HG03521 (cell line): ENCODE data around the gene TFCP2L1.
"Not testable (repeated sequence)": the region's sequence is repeated elsewhere in the genome, so short reads cannot be mapped to it uniquely, and the experiment has no call there.

Experiments used
- ATAC-seq: cut with Tn5 transposase; IDR thresholded peaks from one replicate; pipeline ENCODE4 v1.9.1; 2021; ENCODE audit warnings: mild to moderate bottlenecking, moderate library complexity; ENCODE audit not compliant: unreplicated experiment

The TFCP2L1 gene

DNA sequence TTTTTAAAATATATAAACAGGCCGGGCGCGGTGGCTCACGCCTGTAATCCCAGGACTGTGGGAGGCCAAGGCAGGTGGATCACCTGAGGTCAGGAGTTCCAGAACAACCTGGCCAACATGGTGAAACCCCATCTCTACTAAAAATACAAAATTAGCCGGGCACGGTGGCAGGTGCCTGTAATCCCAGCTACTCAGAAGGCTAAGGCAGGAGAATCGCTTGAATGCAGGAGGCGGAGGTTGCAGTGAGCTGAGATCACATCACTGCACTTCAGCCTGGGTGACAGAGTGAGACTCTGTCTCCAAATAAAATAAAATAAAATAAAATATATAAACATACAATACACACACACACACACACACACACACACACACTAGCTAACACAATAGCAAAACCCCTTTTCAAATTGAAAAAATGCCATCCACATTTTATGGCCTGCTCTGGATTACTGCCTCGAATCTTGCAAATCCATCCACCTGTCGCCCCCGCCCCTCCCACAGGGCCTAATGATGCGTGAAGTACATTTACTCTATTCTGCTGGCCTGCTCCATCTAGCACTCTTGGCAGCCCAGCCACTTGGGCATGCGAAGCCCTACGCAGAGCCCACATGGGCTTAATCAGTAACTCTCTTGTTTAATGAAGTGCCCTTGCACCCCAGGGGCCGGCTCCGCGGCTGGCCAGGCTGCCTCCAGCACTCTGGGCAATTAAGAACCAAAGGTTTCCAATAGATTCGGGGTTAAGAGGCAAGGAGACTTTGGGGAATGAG lies 57.4 kb downstream of the TFCP2L1 start:
- ATAC-seq = not testable (repeated sequence)

DNA sequence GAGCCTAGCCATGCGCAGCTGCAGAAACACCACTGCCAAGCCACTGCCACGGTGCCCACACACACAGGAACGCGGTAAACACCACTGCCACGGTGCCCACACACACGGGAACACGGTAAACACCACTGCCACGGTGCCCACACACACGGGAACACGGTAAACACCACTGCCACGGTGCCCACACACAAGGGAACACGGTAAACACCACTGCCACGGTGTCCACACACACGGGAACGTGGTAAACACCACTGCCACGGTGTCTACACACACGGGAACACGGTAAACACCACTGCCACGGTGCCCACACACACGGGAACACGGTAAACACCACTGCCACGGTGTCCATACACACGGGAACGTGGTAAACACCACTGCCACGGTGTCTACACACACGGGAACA lies 59.3 kb downstream of the TFCP2L1 start:
- not testable (repeated sequence) for ATAC-seq

DNA sequence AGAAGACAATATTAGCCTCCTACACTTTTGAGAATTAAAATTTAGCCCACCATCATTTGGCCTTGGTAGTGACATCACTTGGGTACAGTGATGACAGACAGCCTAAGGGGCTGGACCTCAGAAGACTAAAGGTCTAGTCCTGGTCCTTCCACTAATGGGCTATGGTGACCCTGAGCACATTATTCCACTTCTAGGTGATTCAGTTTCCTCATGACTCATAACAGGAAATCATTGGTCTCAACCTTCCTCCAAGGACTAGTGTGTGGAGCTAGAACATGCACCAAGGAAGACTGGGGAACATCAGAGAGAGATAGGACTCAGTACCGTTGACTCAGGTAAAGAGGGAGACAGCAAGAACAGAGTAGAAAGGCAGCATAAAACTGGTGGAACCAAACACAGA lies 64.0 kb downstream of the TFCP2L1 start:
- ATAC-seq = no peak

DNA sequence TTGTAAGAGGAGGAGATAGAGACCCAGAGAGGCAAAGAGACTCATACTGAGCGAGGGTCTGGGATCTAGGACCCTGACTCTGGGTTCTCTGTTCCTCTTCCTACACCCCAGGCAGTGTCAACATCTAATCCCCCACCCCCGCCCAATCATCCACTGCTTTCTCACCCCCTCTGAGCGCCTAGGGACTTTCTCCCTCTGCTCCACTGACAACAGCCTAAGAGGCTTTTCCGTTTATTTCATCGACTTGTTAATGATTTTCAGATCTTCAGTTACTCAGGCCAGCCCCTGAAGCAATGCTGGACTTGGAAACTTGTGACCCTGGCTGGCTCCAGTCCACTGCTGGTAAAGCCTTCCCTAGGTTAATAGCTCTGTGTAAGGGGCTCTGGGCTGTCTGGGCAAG lies 65.1 kb downstream of the TFCP2L1 start:
- no peak for ATAC-seq

GRCh38 chr2:121218386-121218938 lies 66.5 kb downstream of the TFCP2L1 start:
- ATAC-seq = no peak

- no peak for ATAC-seq
These were observed 67.4 kb downstream of the TFCP2L1 start for GRCh38 chr2:121217627-121218026.

GRCh38 chr2:121214296-121214695 lies 70.7 kb downstream of the TFCP2L1 start:
- no peak for ATAC-seq

GRCh38 chr2:121213386-121213785 lies 71.6 kb downstream of the TFCP2L1 start:
- ATAC-seq = no peak

- no peak for ATAC-seq
These were observed 72.2 kb downstream of the TFCP2L1 start for GRCh38 chr2:121212661-121213325.

DNA sequence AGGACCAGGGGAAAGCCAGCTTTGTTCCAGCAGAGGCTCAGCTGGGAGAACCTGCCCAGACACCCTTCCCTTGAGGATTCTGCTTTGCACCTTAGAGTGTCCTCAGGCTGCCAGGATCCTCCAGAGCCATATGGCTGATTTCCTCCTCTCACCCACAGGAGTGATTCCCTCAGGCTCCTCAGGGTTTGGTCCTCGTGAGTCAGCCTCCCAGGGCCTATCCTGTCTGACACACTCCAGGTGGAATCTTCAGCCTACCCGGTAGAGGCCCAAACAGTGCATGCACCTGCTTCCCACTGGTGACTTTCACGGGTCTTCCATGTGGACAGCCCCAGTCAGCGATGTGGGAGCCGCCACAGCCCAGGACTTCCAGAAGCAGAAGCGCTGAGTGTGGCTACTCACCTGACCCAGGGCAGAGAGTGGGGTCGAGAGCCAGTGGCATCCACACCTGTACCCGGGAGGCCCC lies 73.3 kb downstream of the TFCP2L1 start:
- no peak for ATAC-seq

DNA sequence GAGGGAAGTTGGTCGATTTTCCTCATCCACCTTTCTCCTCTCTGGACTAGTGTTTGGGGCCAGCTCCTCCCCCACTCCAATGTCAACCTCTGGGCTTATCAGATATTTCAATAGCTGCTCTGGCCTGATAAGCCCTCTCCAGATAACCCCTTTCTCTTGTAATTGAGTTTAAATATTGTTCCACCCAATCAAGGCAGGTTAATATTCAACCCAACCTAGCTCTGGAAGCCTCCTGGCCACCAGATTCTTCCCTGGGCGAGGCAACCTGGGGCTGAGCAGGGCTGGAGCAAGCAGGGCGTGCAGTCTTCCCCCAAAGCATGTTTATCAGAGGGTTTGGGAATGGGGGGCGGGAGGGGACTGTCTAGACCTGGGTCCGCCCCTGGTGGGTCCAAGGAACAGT lies 73.8 kb downstream of the TFCP2L1 start:
- no peak for ATAC-seq

GRCh38 chr2:121210691-121211090 lies 74.3 kb downstream of the TFCP2L1 start:
- no peak for ATAC-seq

GRCh38 chr2:121209014-121209610 lies 75.9 kb downstream of the TFCP2L1 start:
- no peak for ATAC-seq

GRCh38 chr2:121207494-121207893 lies 77.5 kb downstream of the TFCP2L1 start:
- ATAC-seq = no peak

GRCh38 chr2:121205321-121205942 lies 79.6 kb downstream of the TFCP2L1 start:
- no peak for ATAC-seq

DNA sequence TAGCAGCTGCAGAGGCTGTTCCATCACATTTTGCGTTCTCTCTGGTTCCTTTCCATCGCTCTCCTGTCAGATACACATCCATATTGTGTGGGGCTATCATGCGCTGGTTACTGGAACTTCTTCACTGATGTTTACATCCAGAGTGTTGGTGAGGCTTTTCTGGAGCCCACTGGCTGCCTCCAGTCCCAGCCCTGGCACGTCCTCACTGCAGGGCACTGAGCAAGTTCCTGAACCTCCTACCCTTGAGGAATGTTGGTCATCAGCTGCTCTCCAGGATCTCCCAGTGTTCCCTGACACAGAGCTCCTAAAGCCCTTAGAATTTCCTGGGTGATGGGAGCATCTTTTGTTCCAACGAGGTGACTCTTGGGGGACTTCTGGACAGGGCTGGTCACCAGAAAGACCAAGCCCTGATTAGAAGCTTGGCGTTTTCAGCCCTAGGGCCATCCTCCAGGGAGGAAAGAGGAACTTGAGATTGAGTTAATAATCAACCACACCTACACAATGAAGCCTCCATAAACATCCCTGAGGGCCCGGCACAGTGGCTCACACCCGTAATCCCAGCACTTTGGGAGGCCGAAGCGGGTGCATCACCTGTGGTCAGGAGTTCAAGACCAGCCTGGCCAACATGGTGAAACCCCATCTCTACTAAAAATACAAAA lies 81.3 kb downstream of the TFCP2L1 start:
- ATAC-seq = no peak

GRCh38 chr2:121202541-121203310 lies 82.3 kb downstream of the TFCP2L1 start:
- no peak for ATAC-seq

- no peak for ATAC-seq
These were observed 83.2 kb downstream of the TFCP2L1 start for GRCh38 chr2:121201796-121202195.

- ATAC-seq = no peak
These were observed 84.3 kb downstream of the TFCP2L1 start for GRCh38 chr2:121200419-121201315.
